H1 (cell line): ENCODE measurements around the gene HOXC13.

ENCODE experiments used
- ATF3 ChIP-seq: IDR thresholded peaks from 2 replicates; pipeline ENCODE4 v1.6.1; 2011; ENCODE audit warnings: low read depth, mild to moderate bottlenecking, low read length; ENCODE audit not compliant: insufficient read depth
- CTCF ChIP-seq, 3 experiments: IDR thresholded peaks; 1 replicate in 2 of 3; 2 replicates in 1 of 3; pipeline versions ENCODE4 v1.5.1 to v1.6.1; 2011; ENCODE audit warnings: low read length in 3 of 3, mild to moderate bottlenecking in 3 of 3, inconsistent platforms in 2 of 3, low read depth in 1 of 3, moderate library complexity in 1 of 3; ENCODE audit not compliant: insufficient read depth in 1 of 3; ENCODE audit errors: control extremely low read depth in 1 of 3
- RFX5 ChIP-seq: IDR thresholded peaks from 2 replicates; pipeline ENCODE4 v1.6.1; 2011; ENCODE audit warnings: low read depth, low read length, improper control_type of control experiment, borderline replicate concordance
- SIN3A ChIP-seq, 2 experiments: IDR thresholded peaks in 1 of 2; conservative IDR thresholded peaks in 1 of 2; 2 replicates each; pipeline ENCODE4 v1.6.1; 2011 to 2012; ENCODE audit warnings: low read length in 2 of 2, improper control_type of control experiment in 1 of 2, low read depth in 1 of 2, mild to moderate bottlenecking in 1 of 2
- TAF1 ChIP-seq: IDR thresholded peaks from 2 replicates; pipeline ENCODE4 v1.6.1; 2011; ENCODE audit warnings: mild to moderate bottlenecking, low read depth, low read length

- TF ChIP-seq TAF1 (no peak), RFX5 (no peak), ATF3 (no peak), SIN3A (conservative IDR thresholded peaks at IDR 0.05 in 1 of 2, IDR thresholded peaks at IDR 0.05 in 1 of 2; ENCODE audit: low read depth in 1 of 2, low read length in 2 of 2) (no peak), CTCF (IDR thresholded peaks at IDR 0.05; ENCODE audit: control extremely low read depth in 1 of 3, insufficient read depth in 1 of 3, low read depth in 1 of 3, low read length in 3 of 3) (no peak)
Measured at GRCh38 chr12:53949631-53950436, 11.2 kb downstream of the HOXC13 start.
